Neuronal stem cell (in vitro differentiated cells): ENCODE results near the gene SMIM33.
A peak's percentile ranks its signal among the peaks of the same experiment; 100 is the strongest.

ENCODE experiments used
- DNase-seq: peaks from one replicate; pipeline ENCODE4 v3.0.0-alpha.2; 2013; ENCODE audit warnings: low spot score
- H2AFZ ChIP-seq: one replicate; pipeline ENCODE4 v1.6.1; 2013; ENCODE audit warnings: mild to moderate bottlenecking, low read length, inconsistent platforms
- H2AK5ac ChIP-seq: 2 replicates; pipeline ENCODE4 v1.6.1; 2013; ENCODE audit warnings: low read depth, mild to moderate bottlenecking, inconsistent platforms, low read length, moderate library complexity, mixed read lengths
- H2BK120ac ChIP-seq: 2 replicates; pipeline ENCODE4 v1.6.1; 2013; ENCODE audit warnings: low read depth, mild to moderate bottlenecking, inconsistent platforms, low read length, moderate library complexity, mixed read lengths
- H2BK12ac ChIP-seq: one replicate; pipeline ENCODE4 v1.6.1; 2013; ENCODE audit warnings: low read length, inconsistent platforms
- H2BK15ac ChIP-seq: 2 replicates; pipeline ENCODE4 v1.6.1; 2013; ENCODE audit warnings: mild to moderate bottlenecking, low read length, inconsistent platforms, mixed read lengths
- H2BK5ac ChIP-seq: one replicate; pipeline ENCODE4 v1.6.1; 2013; ENCODE audit warnings: inconsistent platforms, mild to moderate bottlenecking, low read length, moderate library complexity
- H3K14ac ChIP-seq: one replicate; pipeline ENCODE4 v1.6.1; 2013; ENCODE audit warnings: low read length, inconsistent platforms
- H3K18ac ChIP-seq: 2 replicates; pipeline ENCODE4 v1.6.1; 2013; ENCODE audit warnings: low read length, inconsistent platforms
- H3K23ac ChIP-seq: 2 replicates; pipeline ENCODE4 v1.6.1; 2013; ENCODE audit warnings: low read depth, mild to moderate bottlenecking, mixed read lengths, low read length, inconsistent platforms; ENCODE audit not compliant: poor library complexity
- H3K27ac ChIP-seq: replicated peaks from 3 replicates; pipeline ENCODE4 v1.5.1; 2013; ENCODE audit warnings: low read length, inconsistent platforms
- H3K27me3 ChIP-seq, 3 experiments: 2 replicates each; pipeline ENCODE4 v1.6.1; 2013; ENCODE audit warnings: low read length in 3 of 3, mild to moderate bottlenecking in 2 of 3, inconsistent platforms in 1 of 3, low read depth in 1 of 3, mixed read lengths in 1 of 3, moderate library complexity in 1 of 3; ENCODE audit not compliant: control insufficient read depth in 3 of 3, insufficient read depth in 3 of 3
- H3K36me3 ChIP-seq, 2 donors: replicated peaks in 1 of 2; 2 replicates each; pipeline ENCODE4 v1.6.1; 2013; ENCODE audit warnings: low read length in 2 of 2; ENCODE audit not compliant: control insufficient read depth in 2 of 2, insufficient read depth in 2 of 2
- H3K4ac ChIP-seq: 2 replicates; pipeline ENCODE4 v1.6.1; 2013; ENCODE audit warnings: inconsistent platforms, mild to moderate bottlenecking, low read length, moderate library complexity
- H3K4me1 ChIP-seq, 2 donors: 1 replicate in 1 of 2; 2 replicates in 1 of 2; pipeline ENCODE4 v1.6.1; 2013; ENCODE audit warnings: low read length in 2 of 2, low read depth in 1 of 2; ENCODE audit not compliant: control insufficient read depth in 2 of 2, insufficient read depth in 1 of 2
- H3K4me2 ChIP-seq: one replicate; pipeline ENCODE4 v1.6.1; 2013; ENCODE audit warnings: mild to moderate bottlenecking, low read length, inconsistent platforms; ENCODE audit not compliant: insufficient read depth, poor library complexity, severe bottlenecking
- H3K4me3 ChIP-seq, 2 donors: 2 replicates each; pipeline ENCODE4 v1.5.1; 2013; ENCODE audit warnings: low read length in 2 of 2, mild to moderate bottlenecking in 2 of 2, inconsistent platforms in 1 of 2, moderate library complexity in 1 of 2
- H3K79me1 ChIP-seq: one replicate; pipeline ENCODE4 v1.6.1; 2013; ENCODE audit warnings: low read depth, mild to moderate bottlenecking, inconsistent platforms, low read length, moderate library complexity
- H3K9ac ChIP-seq: one replicate; pipeline ENCODE4 v1.6.1; 2013; ENCODE audit warnings: mild to moderate bottlenecking, low read depth, low read length, inconsistent platforms; ENCODE audit not compliant: poor library complexity
- H3K9me3 ChIP-seq, 2 donors: replicated peaks in 1 of 2; 2 replicates each; pipeline versions ENCODE3 to v1.6.1; 2013; ENCODE audit warnings: low read length in 2 of 2, mild to moderate bottlenecking in 2 of 2, inconsistent platforms in 1 of 2, low read depth in 1 of 2, mixed read lengths in 1 of 2, moderate library complexity in 1 of 2; ENCODE audit not compliant: control insufficient read depth in 2 of 2, insufficient read depth in 1 of 2
- H4K8ac ChIP-seq: one replicate; pipeline ENCODE4 v1.6.1; 2013; ENCODE audit warnings: low read depth, mild to moderate bottlenecking, inconsistent platforms, low read length, moderate library complexity
- H4K91ac ChIP-seq: one replicate; pipeline ENCODE4 v1.6.1; 2013; ENCODE audit warnings: low read length, low read depth, mild to moderate bottlenecking, inconsistent platforms; ENCODE audit not compliant: poor library complexity
- WGBS, 2 donors: extraction: QIAGEN DNeasy Blood & Tissue Kit; methylation state at CpG; one replicate each; pipeline ENCODE4 v1.1.7; 2013; ENCODE audit warnings: missing lambda C conversion rate in 2 of 2, mixed read lengths in 1 of 2; ENCODE audit not compliant: insufficient read length in 2 of 2, insufficient replicate concordance in 1 of 2; ENCODE audit errors: extremely low coverage in 2 of 2; 5-methylcytosine and 5-hydroxymethylcytosine counted together

The SMIM33 gene

DNA sequence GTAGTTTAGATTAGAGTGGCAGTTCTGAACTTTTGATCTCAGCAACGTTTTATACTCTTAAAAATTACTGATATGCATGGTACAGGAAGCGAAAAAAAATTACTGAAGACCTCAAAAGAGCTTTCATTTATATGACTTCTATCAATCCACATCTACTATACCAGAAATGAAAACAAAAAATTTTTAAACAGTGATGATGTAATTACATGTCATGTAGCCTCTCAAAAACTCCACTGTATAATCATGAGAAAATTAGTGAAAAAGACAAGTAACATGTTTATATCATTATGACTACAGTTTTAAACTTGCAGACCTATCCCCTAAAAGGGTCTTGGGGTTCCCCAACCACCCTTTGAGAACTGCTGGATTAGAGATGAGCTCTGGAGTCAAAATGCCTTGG lies 40.8 kb upstream of the SMIM33 start:
- H3K9ac ChIP-seq = no peak overlapping the region
- no peak overlapping the region for H3K23ac ChIP-seq
- no peak overlapping the region for H4K91ac ChIP-seq
- H4K8ac ChIP-seq = no peak overlapping the region
- H2BK5ac ChIP-seq = no peak overlapping the region
- H3K14ac ChIP-seq = no peak overlapping the region
- H3K4me3 ChIP-seq = no peak overlapping the region
- H3K4me1 ChIP-seq = no peaks in the 10 kb centered on the region
- peaks cover 6 to 71% of the 10 kb centered on the region in 2 donors for H3K36me3 ChIP-seq
- no peak for DNase-seq
- no peak overlapping the region for H2AK5ac ChIP-seq
- H3K9me3 ChIP-seq = no peaks in the 10 kb centered on the region
- no peak overlapping the region for H2BK15ac ChIP-seq
- H2BK120ac ChIP-seq = no peak overlapping the region
- H2AFZ ChIP-seq = no peak overlapping the region
- H3K18ac ChIP-seq = no peak overlapping the region
- WGBS, 2 donors = no CpG with 5 or more reads among the region's 2 CpGs
- no peaks in the 10 kb centered on the region for H3K27me3 ChIP-seq
- no peak overlapping the region for H3K4me2 ChIP-seq
- no peak overlapping the region for H3K27ac ChIP-seq
- H3K4ac ChIP-seq = no peak overlapping the region
- H2BK12ac ChIP-seq = no peak overlapping the region
- no peaks in the 10 kb centered on the region for H3K79me1 ChIP-seq

- no peaks in the 10 kb centered on the region for H3K79me1 ChIP-seq
- no peak overlapping the region for H3K23ac ChIP-seq
- no peak overlapping the region for H2BK15ac ChIP-seq
- WGBS, 2 donors = no CpG with 5 or more reads among the region's 1 CpG
- no peak overlapping the region for H4K8ac ChIP-seq
- H2AFZ ChIP-seq = no peak overlapping the region
- H3K18ac ChIP-seq = no peak overlapping the region
- no peak overlapping the region for H2AK5ac ChIP-seq
- H2BK5ac ChIP-seq = no peak overlapping the region
- no peaks in the 10 kb centered on the region for H3K9me3 ChIP-seq
- H3K4ac ChIP-seq = no peak overlapping the region
- H3K14ac ChIP-seq = no peak overlapping the region
- peaks cover 4 to 71% of the 10 kb centered on the region in 2 donors for H3K36me3 ChIP-seq
- H3K27me3 ChIP-seq = no peaks in the 10 kb centered on the region
- DNase-seq = no peak
- no peak overlapping the region for H3K4me3 ChIP-seq
- no peak overlapping the region for H3K4me2 ChIP-seq
- H4K91ac ChIP-seq = no peak overlapping the region
- H2BK12ac ChIP-seq = no peak overlapping the region
- no peak overlapping the region for H2BK120ac ChIP-seq
- H3K9ac ChIP-seq = no peak overlapping the region
- H3K27ac ChIP-seq = no peak overlapping the region
- no peaks in the 10 kb centered on the region for H3K4me1 ChIP-seq
Observed at GRCh38 chr5:139431706-139432105, 39.1 kb upstream of the SMIM33 start.

- Histone ChIP-seq H3K4me3 (no peak overlapping the region), H2BK15ac (no peak overlapping the region), H2AK5ac (no peak overlapping the region), H3K14ac (no peak overlapping the region), H3K27me3 (no peaks in the 10 kb centered on the region), H2BK120ac (no peak overlapping the region), H3K4me1 (peaks cover 4 to 11% of the 10 kb centered on the region in 2 donors), H3K23ac (no peak overlapping the region), H3K36me3 (peaks cover 8 to 46% of the 10 kb centered on the region in 2 donors), H4K8ac (no peak overlapping the region), H3K4me2 (no peak overlapping the region), H3K18ac (no peak overlapping the region), H4K91ac (no peak overlapping the region), H3K9me3 (no peaks in the 10 kb centered on the region), H2BK12ac (no peak overlapping the region), H3K9ac (no peak overlapping the region), H3K4ac (no peak overlapping the region), H3K27ac (no peak overlapping the region), H2AFZ (no peak overlapping the region), H2BK5ac (no peak overlapping the region), H3K79me1 (peaks cover 3% of the 10 kb centered on the region)
- no CpG with 5 or more reads among the region's 3 CpGs for WGBS, 2 donors
- no peak for DNase-seq
Observed at GRCh38 chr5:139435676-139436075, 35.1 kb upstream of the SMIM33 start.

GRCh38 chr5:139438707-139439012 lies 32.1 kb upstream of the SMIM33 start:
- Histone ChIP-seq H3K4me2 (peak overlapping the region; percentile 79), H3K9ac (no peak overlapping the region), H3K9me3 (no peaks in the 10 kb centered on the region), H3K79me1 (peaks cover 3% of the 10 kb centered on the region), H3K4me3 (peak overlapping the region; percentile 74 to 75), H4K8ac (no peak overlapping the region), H3K14ac (no peak overlapping the region), H3K18ac (no peak overlapping the region), H3K36me3 (peaks cover 6 to 33% of the 10 kb centered on the region in 2 donors), H3K27me3 (peaks cover 0 to 6% (median 0%) of the 10 kb centered on the region in 3 experiments), H2BK120ac (no peak overlapping the region), H3K27ac (no peak overlapping the region), H2AFZ (peak overlapping the region; percentile 91), H4K91ac (no peak overlapping the region), H2BK15ac (no peak overlapping the region), H3K4me1 (peaks cover 4 to 11% of the 10 kb centered on the region in 2 donors), H3K23ac (no peak overlapping the region), H2BK5ac (no peak overlapping the region), H2AK5ac (no peak overlapping the region), H3K4ac (no peak overlapping the region), H2BK12ac (no peak overlapping the region)
- DNase-seq = no peak
- WGBS, 2 donors = no CpG with 5 or more reads among the region's 8 CpGs
